HG03442 (cell line): ENCODE data around the gene NBR1.
"Not testable (repeated sequence)": the region's sequence is repeated elsewhere in the genome, so short reads cannot be mapped to it uniquely, and the experiment has no call there.

Source experiments
- ATAC-seq: cut with Tn5 transposase; IDR thresholded peaks from one replicate; pipeline ENCODE4 v1.9.1; 2021; ENCODE audit warnings: mild to moderate bottlenecking, moderate library complexity; ENCODE audit not compliant: unreplicated experiment

NBR1 gene

DNA sequence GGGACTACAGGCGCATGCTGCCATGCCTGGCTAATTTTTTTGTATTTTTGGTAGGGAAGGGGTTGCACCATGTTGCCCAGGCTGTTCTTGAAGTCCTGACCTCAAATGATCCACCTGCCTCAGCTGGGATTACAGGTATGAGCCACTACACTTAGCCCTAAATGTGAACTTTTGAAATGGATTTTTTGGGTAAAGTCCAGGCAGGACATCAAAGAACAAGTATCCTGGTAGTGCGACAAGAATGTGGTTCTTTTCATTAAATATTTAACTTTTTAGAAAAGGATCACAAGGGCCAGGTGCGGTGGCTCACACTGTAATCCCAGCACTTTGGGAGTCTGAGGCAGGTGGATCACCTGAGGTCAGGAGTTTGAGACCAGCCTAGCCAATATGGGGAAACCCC, 15.3 kb upstream of the NBR1 start:
- ATAC-seq: no peak

DNA sequence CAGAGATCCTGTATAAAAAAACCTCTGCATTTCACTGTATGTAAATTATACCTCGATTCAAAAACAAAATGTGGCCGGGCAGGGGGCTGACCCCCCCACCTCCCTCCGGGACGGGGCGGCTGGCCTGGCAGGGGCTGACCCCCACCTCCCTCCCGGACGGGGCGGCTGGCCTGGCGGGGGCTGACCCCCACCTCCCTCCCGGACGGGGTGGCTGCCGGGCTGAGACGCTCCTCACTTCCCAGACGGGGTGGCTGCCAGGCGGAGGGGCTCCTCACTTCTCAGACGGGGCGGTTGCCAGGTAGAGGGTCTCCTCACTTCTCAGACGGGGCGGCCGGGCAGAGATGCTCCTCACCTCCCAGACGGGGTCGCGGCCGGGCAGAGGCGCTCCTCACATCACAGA, 11.8 kb upstream of the NBR1 start:
- ATAC-seq: not testable (repeated sequence)

- not testable (repeated sequence) for ATAC-seq
Observed at GRCh38 chr17:43159957-43160356, 11.1 kb upstream of the NBR1 start.

DNA sequence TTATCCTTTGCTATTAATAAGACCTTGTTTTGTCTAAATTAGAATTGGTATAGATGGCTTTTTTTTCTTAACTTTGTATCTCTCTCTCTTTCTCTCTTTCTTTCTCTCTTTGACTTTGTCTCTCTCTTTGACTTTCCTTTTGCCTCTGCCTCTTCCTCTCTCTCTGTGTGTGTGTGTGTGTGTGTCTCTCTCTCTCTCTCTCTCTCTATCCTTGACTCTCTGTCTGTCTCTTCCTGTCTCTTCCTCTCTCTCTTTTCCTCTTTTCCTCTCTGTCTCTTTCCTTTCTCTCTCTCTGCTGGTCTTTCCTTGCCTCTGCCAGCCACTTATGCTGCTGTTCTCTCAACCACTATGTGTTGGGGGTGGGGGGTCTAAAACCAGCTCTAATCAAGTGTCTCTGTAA, 5.0 kb upstream of the NBR1 start:
- not testable (repeated sequence) for ATAC-seq

GRCh38 chr17:43169561-43170139, 1.4 kb upstream of the NBR1 start:
- ATAC-seq: peak; percentile 12

DNA sequence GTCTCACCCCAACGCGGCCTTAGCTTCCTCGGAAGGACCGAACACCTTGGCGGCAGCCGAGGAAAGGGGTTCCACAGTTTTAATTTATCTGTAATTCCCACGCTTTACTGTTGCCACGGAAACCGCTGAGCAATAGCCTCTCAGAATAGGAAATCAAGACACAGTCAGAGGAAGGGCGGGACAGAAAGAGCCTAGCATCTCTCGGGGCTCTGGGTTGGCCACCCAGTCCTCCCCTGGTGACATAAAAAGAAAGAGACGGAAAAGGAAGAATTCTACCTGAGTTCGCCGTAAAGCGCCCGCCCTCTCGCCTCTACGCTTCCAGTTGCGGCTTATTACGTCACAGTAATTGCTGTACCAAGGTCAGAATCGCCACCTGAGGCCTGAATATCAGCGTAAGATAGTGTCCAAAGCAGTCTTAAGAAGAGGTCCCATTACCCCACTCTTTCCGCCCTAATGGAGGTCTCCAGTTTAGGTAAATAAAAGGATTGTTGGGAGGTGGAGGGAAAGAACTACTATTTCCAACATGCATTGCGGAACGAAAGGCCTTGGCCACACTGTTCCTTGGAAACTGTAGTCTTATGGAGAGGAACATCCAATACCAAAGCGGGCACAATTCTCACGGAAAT, 761 bp upstream of the NBR1 start:
- peak; percentile 66 for ATAC-seq

DNA sequence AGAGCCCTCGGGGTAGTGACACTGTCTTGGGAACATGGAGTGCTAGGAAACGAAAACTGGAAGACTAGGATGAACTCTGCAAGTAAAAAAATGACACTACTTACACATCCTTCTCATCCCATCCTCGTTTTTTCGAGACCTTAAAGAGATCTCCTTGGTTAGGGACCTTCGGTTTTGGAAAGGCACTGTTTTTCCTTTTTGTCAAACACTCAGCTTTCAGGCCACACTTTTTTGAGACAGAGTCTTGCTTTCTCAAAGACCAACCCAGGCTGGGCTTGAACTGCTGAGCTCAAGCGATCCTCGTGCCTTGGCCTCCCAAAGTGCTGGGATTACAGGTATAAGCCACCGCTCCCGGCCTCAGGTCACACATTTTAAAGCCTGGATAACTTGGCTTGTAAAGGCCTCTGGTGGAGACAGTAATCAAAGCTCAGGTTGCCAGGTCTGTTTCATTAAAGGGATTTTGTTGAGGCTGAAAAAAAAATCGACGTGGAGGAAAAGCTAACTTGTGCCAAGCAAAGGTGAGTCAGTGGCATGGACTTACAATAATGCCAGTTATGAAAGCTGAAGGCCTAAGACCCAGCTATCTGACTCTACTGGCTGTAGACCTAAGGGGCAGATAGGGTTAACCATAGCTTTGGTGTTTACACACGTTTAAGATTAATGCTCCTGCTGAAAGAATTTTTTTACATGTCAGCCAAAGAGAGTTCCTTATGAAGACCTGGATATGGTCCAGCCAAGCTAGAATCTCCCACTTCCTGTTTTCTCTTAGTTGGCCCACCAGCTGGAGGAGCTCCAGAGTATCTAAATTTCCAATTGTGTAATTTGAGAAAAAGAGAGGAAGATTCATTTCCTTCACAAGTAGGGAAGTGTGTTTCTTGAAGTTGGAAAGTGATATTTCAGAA, 823 bp downstream of the NBR1 start:
- ATAC-seq: no peak

- no peak for ATAC-seq
Observed at GRCh38 chr17:43175213-43176118, 4.5 kb downstream of the NBR1 start.

DNA sequence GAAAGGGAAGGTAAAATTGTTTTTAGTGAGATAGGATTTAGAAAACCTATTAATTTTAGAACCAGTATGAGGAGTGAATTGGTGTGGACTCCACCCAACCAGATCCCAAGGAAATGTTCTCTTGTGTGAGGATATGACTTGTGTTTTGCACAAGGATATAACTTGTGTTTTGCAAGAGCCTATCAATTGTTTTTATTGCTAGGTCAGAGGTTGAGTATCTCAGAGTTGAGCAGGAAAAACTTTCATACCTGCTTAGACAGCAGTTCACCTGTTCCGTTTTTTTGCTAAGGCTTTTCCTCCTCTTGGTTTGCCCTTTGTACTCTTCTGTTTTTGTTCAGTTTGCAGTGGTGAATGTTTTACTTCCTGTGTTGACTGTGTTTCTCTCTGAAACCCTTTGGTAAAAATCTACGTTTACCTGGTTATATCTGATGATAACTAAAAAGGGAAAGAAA, 5.1 kb downstream of the NBR1 start:
- ATAC-seq: no peak

DNA sequence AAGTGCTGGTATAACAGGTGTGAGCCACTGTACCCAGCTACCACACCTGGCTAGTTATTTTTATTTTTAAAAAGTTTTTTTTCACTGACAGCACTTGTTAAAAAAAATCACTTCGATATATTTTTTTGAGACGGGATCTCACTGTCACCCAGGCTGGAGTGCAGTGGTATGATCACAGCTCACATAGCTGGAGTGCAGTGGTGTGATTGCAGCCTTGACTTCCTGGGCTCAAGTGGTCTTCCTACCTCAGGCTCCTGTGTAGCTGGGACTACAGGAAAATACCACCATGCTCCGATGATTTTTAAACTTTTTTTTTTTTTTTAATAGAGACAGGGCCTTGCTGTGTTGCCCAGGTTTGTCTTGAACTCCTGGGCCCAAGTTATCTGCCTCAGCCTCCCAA, 12.9 kb downstream of the NBR1 start:
- ATAC-seq: no peak

DNA sequence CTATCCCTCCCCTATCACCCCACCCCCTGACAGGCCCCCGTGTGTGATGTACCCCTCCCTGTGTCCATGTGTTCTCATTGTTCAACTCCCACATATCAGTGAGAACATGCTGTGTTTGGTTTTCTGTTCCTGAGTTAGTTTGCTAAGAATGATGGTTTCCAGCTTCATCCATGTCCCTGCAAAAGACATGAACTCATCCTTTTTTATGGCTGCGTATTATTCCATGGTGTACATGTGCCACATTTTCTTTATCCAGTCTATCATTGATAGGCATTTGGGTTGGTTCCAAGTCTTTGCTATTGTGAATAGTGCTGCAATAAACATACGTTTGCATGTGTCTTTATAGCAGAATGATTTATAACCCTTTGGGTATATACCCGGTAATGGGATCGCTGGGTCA, 15.6 kb downstream of the NBR1 start:
- ATAC-seq: not testable (repeated sequence)

DNA sequence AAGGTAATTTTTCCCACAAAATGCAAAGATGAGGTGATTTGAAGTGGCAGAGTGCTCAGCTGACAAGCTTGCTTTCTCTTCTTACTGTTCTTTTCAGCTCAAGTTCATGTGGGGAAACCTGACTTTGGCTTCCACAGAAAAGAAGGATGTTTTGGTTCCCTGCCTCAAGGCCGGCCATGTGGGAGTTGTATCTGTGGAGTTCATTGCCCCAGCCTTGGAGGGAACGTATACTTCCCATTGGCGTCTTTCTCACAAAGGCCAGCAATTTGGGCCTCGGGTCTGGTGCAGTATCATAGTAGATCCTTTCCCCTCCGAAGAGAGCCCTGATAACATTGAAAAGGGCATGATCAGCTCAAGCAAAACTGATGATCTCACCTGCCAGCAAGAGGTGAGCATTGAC, 22.2 kb downstream of the NBR1 start:
- ATAC-seq: no peak

- ATAC-seq: no peak
Observed at GRCh38 chr17:43199633-43200032, 28.6 kb downstream of the NBR1 start.

- ATAC-seq: no peak
Observed at GRCh38 chr17:43200127-43200526, 29.1 kb downstream of the NBR1 start.

- not testable (repeated sequence) for ATAC-seq
Observed at GRCh38 chr17:43203013-43203412, 32.0 kb downstream of the NBR1 start.

DNA sequence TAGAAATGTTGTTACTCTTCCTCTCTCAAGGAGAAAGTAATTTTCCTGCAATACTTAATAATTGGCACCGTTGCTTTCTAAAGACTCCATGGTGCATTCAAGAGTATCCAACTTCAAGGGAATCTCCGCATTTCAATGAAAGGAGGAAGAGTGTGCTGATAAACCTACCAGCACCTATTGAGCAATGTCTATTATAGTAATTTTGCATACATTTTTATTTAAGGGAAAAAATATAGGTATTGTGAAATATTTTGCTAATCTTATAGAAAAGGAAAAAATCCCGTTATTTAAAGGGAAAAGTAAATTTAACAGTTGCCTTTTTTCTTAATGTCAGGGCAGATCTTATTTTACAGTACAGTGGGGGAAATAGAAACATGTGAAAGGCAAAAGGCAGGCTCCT, 39.6 kb downstream of the NBR1 start:
- no peak for ATAC-seq

- no peak for ATAC-seq
Observed at GRCh38 chr17:43211123-43211479, 40.1 kb downstream of the NBR1 start.

GRCh38 chr17:43211480-43212402, 40.7 kb downstream of the NBR1 start, which contains the start of gene TMEM106A:
Gene TMEM106A, plus strand, starts transcription at chr17:43211875. Its CDS starts 1,167 bp downstream, at chr17:43213042.
- ATAC-seq: peak; percentile 63

GRCh38 chr17:43212641-43213490, 41.9 kb downstream of the NBR1 start:
- no peak for ATAC-seq
